Suprapubic skin (tissue), 4 donors: ENCODE results near the gene HOXA6. TPM values are rescaled to one million over a fixed set of nuclear protein-coding genes. Genes with fewer than 3 reads are reported as not detected.

Experiments used
- DNase-seq, 2 donors: peaks; one replicate each; pipeline ENCODE4 v3.0.0-alpha.2; 2019; ENCODE audit warnings: low spot score in 2 of 2
- H3K27ac ChIP-seq: fragments of 200-600 bp; sonication (generic); one replicate; pipeline ENCODE4 v1.5.1; 2019
- H3K27me3 ChIP-seq: fragments of 200-600 bp; sonication (generic); one replicate; pipeline ENCODE4 v1.5.1; 2019
- H3K36me3 ChIP-seq: fragments of 200-600 bp; sonication (generic); one replicate; pipeline ENCODE4 v1.5.1; 2019
- H3K4me1 ChIP-seq: fragments of 200-600 bp; sonication (generic); one replicate; pipeline ENCODE4 v1.5.1; 2019
- H3K4me3 ChIP-seq: fragments of 200-600 bp; sonication (generic); one replicate; pipeline ENCODE4 v1.5.1; 2019; ENCODE audit warnings: mild to moderate bottlenecking
- H3K9me3 ChIP-seq: fragments of 200-600 bp; sonication (generic); one replicate; pipeline ENCODE4 v1.5.1; 2019
- EP300 ChIP-seq: sonication (generic); formaldehyde crosslinking; IDR thresholded peaks from one replicate; pipeline ENCODE4 v1.6.1; 2017; ENCODE audit warnings: antibody characterized with exemption
- POLR2A ChIP-seq, 2 donors: fragments of 450-650 bp; IDR thresholded peaks; one replicate each; pipeline ENCODE4 v1.6.1; 2017; ENCODE audit warnings: antibody characterized with exemption in 2 of 2, mild to moderate bottlenecking in 2 of 2, moderate library complexity in 2 of 2
- POLR2AphosphoS5 ChIP-seq, 3 donors: sonication (generic); formaldehyde crosslinking; IDR thresholded peaks; one replicate each; pipeline ENCODE4 v1.6.1; 2017; ENCODE audit warnings: antibody characterized with exemption in 3 of 3
- WGBS: methylation state at CpG from one replicate; pipeline ENCODE4 v1.1.5; 2018; 5-methylcytosine and 5-hydroxymethylcytosine counted together
- total RNA-seq, 4 donors: library from RNA; depleted of rRNA; stranded (reverse); fragments of >200 nt; gene quantifications; one replicate each; pipeline ENCODE4 v1.1.0, GENCODE V29; 2016
- TF ChIP-seq, protein P1 (sequence below), 2 donors: fragments of 200-600 bp in 1 of 2; fragments of 450-650 bp in 1 of 2; sonication (generic) in 1 of 2; IDR thresholded peaks; one replicate each; pipeline ENCODE4 v1.5.1; 2016 to 2019; ENCODE audit warnings: antibody characterized with exemption in 2 of 2, mild to moderate bottlenecking in 1 of 2, moderate library complexity in 1 of 2

Gene HOXA6
- total RNA-seq, 4 donors from 2014 or later: 4.0 to 9.3 (median 6.4) TPM

DNA sequence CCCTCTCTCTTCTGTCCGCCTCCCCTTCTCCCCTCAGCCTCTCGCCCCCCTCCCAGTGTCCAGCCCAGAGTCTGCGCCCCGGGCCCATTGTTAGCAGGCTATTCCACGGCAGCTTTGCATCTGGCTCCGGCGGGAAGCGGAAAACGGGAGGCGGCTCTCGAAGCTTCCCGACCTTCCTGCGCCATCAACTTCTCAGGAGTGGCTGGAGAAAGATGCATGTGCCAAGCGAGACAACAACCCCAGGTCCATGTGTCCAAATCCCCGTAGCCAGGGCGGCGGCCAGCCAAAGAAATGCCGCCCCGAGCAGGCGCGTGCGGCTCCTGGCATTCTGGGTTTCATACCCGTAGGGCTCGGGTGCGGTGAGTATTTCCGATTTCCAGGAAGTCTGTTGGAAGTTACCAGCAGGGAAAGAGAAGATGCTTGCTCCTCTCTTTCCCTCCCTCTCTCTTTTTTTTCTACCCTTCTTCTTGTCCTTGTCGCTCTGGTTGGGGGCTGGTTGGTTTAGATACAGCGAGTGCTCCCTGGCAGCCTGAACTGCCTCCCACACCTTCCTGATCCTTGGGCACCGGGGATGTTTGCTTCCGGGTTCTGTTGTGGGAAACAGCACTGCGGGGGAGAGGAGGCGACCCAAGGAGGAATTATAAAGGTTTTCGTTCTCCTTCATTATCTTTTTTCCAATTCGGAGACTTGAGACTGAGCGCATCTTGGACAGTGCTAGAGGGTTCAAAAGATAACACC lies 43.9 kb downstream of the HOXA6 start:
- Histone ChIP-seq H3K27me3 (no peaks in the 10 kb centered on the region), H3K4me1 (peaks cover 30% of the 10 kb centered on the region), H3K4me3 (peak overlapping the region; percentile 53), H3K36me3 (peaks cover 4% of the 10 kb centered on the region), H3K27ac (no peak overlapping the region), H3K9me3 (no peaks in the 10 kb centered on the region)
- WGBS: 56% methylated on average over 35 of the region's 35 CpGs
- TF ChIP-seq POLR2AphosphoS5 (IDR thresholded peaks at IDR 0.05) (no peak), EP300 (no peak)
- TF ChIP-seq, protein P1, sequence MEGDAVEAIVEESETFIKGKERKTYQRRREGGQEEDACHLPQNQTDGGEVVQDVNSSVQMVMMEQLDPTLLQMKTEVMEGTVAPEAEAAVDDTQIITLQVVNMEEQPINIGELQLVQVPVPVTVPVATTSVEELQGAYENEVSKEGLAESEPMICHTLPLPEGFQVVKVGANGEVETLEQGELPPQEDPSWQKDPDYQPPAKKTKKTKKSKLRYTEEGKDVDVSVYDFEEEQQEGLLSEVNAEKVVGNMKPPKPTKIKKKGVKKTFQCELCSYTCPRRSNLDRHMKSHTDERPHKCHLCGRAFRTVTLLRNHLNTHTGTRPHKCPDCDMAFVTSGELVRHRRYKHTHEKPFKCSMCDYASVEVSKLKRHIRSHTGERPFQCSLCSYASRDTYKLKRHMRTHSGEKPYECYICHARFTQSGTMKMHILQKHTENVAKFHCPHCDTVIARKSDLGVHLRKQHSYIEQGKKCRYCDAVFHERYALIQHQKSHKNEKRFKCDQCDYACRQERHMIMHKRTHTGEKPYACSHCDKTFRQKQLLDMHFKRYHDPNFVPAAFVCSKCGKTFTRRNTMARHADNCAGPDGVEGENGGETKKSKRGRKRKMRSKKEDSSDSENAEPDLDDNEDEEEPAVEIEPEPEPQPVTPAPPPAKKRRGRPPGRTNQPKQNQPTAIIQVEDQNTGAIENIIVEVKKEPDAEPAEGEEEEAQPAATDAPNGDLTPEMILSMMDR (IDR thresholded peaks at IDR 0.05): no peak
- DNase-seq: no peak

DNA sequence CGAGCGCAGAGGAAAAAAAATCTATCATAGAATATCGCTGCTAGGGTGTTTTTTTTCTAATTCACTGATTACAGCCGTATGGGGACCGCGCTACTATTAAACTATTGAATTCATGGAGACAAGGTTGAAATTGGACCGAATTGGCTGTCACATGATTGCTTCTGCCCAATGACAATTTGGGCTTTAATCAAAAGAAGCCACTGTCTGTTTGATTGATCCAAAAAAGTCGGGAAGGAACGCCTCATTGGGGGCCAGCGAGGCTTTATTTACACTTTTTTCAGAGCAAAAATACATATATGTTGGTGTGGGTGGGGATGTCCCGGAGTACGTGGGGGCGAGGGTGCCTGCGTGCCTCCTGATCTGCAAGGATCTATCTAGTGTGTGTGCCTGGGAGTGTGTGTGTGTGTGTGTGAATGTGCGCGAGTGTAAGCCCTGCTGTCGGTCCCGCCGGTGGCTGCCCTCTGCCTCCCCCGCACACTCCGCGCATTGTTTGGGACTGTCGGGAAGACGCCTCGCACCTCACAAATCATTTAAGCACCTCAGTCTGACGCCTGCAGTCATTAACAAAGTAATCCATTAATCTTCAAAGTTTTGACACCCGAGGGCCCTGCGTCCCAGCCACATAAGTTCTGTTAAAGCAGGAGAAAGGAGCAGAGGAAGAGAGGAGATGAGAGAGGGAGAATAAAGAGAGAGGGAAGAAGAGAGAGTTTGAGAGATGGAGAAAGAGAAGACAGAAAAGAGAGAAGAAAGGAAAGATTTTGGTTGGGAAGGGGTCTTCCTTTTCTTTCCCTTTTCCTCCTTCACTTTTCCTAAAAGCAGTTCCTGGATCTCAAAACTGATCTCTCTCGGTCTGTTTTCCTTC lies 44.8 kb downstream of the HOXA6 start, which contains the start of gene HOXA2:
TSS of gene HOXA2 (minus strand) at position 103 of the 862 bp plus-strand sequence. CDS start 183 bp downstream, outside the sequence.
- no peak for DNase-seq
- WGBS: 13% methylated on average over 29 of the region's 29 CpGs
- Histone ChIP-seq H3K4me1 (peaks cover 38% of the 10 kb centered on the region), H3K27ac (peak within 1 kb of the TSS; percentile 66), H3K36me3 (peaks cover under 1% of the 10 kb centered on the region), H3K9me3 (no peaks in the 10 kb centered on the region), H3K4me3 (peak within 1 kb of the TSS; percentile 53), H3K27me3 (no peaks in the 10 kb centered on the region)
- no peak for TF ChIP-seq POLR2A (IDR thresholded peaks at IDR 0.05)
- no peak for TF ChIP-seq POLR2AphosphoS5 (IDR thresholded peaks at IDR 0.05)
- TF ChIP-seq, protein P1 (IDR thresholded peaks at IDR 0.05): no peak

DNA sequence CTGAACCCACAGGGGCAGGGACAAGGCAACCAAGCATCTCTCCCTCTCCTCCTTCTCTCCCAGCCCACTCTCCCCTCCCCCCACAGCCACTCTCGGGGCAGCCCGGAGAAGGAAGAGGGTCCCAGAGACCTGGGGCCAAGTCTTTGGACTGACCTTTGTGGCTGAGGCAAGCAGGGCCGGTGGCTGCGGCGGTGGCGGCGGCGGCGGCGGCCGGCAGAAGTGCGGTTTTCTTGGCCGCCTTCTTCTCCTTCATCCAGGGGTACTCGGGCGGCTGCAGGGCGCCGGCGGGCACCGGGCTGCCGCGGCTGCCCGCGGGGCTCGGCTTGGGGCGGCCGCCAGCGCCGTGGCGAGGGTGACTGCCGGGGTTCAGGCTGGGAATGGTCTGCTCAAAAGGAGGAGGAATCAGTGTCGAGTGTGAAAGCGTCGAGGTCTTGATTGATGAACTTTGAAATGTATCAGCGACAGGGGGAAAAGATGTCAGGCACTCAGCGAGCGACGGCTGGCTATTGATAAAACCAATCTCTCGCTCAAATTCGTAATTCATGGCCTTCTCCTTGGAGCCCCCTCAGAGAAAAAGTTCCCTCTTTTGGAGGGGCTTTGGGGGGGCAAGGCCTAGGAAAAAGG lies 45.5 kb downstream of the HOXA6 start:
- no peak for DNase-seq
- no peaks in the 10 kb centered on the region for H3K36me3 ChIP-seq
- TF ChIP-seq POLR2A (IDR thresholded peaks at IDR 0.05) (no peak), POLR2AphosphoS5 (IDR thresholded peaks at IDR 0.05) (no peak)
- H3K4me1 ChIP-seq: peaks cover 46% of the 10 kb centered on the region
- peak overlapping the region; percentile 53 for H3K4me3 ChIP-seq
- H3K27ac ChIP-seq: peak overlapping the region; percentile 66
- H3K9me3 ChIP-seq: no peaks in the 10 kb centered on the region
- H3K27me3 ChIP-seq: no peaks in the 10 kb centered on the region
- WGBS: 18% methylated on average over 38 of the region's 39 CpGs

DNA sequence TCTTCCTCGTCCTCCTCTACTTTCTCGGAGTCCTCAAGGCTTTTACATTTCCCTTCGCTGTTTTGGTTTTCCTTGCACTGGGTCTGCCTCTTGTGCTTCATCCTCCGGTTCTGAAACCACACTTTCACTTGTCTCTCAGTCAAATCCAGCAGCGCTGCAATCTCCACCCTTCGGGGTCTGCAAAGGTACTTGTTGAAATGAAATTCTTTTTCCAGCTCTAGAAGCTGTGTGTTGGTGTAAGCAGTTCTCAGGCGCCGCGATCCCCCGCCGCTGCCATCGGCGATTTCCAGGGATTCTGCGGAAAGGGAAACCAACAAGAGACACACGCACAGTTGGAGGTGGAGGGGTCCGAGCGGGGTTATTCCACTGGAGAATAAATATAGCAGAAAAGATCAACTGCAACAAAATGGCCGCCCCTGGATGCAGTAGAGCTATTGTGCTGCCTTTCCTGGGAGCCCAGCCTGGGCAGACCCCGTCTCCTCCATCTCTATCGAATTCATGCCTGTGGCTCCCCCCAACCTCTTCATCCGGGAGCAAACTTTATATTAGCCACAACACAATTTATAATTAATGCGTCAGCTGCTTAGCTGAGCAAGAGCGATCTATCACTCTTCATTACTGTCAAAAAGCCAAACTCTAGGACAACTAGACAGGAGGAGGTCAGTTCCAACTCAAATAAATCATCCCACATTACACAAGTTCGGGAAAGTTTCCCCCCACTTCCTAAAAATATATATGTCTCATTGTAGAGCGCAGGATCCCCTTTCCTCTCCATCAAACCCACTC lies 46.2 kb downstream of the HOXA6 start:
- peaks cover 47% of the 10 kb centered on the region for H3K4me1 ChIP-seq
- WGBS: 76% methylated on average over 25 of the region's 25 CpGs
- H3K27me3 ChIP-seq: no peaks in the 10 kb centered on the region
- TF ChIP-seq, protein P1 (IDR thresholded peaks at IDR 0.05): no peak
- TF ChIP-seq POLR2AphosphoS5 (IDR thresholded peaks at IDR 0.05): no peak
- no peak for TF ChIP-seq POLR2A (IDR thresholded peaks at IDR 0.05)
- no peak for TF ChIP-seq EP300
- H3K27ac ChIP-seq: peak overlapping the region; percentile 34
- no peak for DNase-seq
- H3K36me3 ChIP-seq: no peaks in the 10 kb centered on the region
- H3K4me3 ChIP-seq: peak overlapping the region; percentile 53
- no peaks in the 10 kb centered on the region for H3K9me3 ChIP-seq

DNA sequence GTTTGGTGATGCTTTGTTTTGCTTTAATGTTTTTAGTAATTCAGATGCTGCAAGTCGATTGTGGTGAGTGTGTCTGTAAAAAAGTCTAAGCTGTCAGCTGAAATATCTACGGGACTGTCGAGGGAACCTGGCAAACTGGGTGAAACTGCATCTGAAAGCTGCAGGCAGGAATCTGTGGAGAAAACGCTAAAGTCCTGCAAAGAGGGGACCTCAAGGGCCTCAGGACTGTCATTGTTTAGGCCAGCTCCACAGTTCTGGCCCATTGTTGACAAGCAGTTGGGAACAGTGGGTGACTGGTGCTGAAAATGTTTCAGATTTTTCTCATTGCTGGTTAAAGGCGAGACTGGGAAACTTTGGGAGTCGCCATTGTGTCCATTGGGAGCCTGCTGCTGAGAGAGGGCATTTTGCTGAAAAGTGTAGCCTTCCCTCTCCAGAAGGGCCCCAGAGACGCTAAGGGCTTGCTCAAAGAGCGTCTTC lies 46.8 kb downstream of the HOXA6 start:
- Histone ChIP-seq H3K27me3 (no peaks in the 10 kb centered on the region), H3K9me3 (no peaks in the 10 kb centered on the region), H3K4me1 (peaks cover 47% of the 10 kb centered on the region), H3K4me3 (peak overlapping the region; percentile 53), H3K36me3 (no peaks in the 10 kb centered on the region), H3K27ac (peak overlapping the region; percentile 34)
- WGBS: 74% methylated on average over 8 of the region's 8 CpGs
- TF ChIP-seq, protein P1 (IDR thresholded peaks at IDR 0.05): no peak
- TF ChIP-seq EP300 (no peak), POLR2AphosphoS5 (IDR thresholded peaks at IDR 0.05) (no peak), POLR2A (IDR thresholded peaks at IDR 0.05) (no peak)
- DNase-seq: no peak
